OCI-LY3 (cell line): ENCODE results near the gene MBNL1.

Source experiments
- H2AFZ ChIP-seq: fragments of 200-600, 300-600 bp; shearing (Covaris generic); 2 replicates; pipeline ENCODE4 v1.6.0; 2014; ENCODE audit warnings: antibody characterized with exemption, low read depth, low read length
- H3K27ac ChIP-seq: fragments of 200-600, 300-600 bp; sonication (generic); 2 replicates; pipeline ENCODE4 v1.5.1; 2014; ENCODE audit warnings: mild to moderate bottlenecking, low read length, moderate library complexity, mixed read lengths
- H3K27me3 ChIP-seq: fragments of 200-600, 300-600 bp; sonication (generic); 2 replicates; pipeline ENCODE4 v1.6.1; 2014; ENCODE audit warnings: low read depth, low read length, mixed read lengths
- H3K36me3 ChIP-seq: fragments of 200-600, 300-600 bp; sonication (generic); replicated peaks from 2 replicates; pipeline ENCODE3; 2014; ENCODE audit warnings: low read depth, low read length, mixed read lengths
- H3K4me1 ChIP-seq: fragments of 300-600, 200-600 bp; sonication (generic); 2 replicates; pipeline ENCODE4 v1.6.1; 2014; ENCODE audit warnings: low read length, mixed read lengths
- H3K4me2 ChIP-seq: fragments of 200-600, 300-600 bp; sonication (generic); 2 replicates; pipeline ENCODE4 v1.6.1; 2014; ENCODE audit warnings: low read length, mixed read lengths
- H3K4me3 ChIP-seq: fragments of 300-600, 200-600 bp; sonication (generic); 2 replicates; pipeline ENCODE4 v1.5.1; 2014; ENCODE audit warnings: antibody characterized with exemption, mild to moderate bottlenecking, low read length, moderate library complexity
- H3K79me2 ChIP-seq: fragments of 300-600, 200-600 bp; shearing (Covaris generic); 2 replicates; pipeline ENCODE4 v1.6.1; 2014; ENCODE audit warnings: mild to moderate bottlenecking, low read length, mixed read lengths
- H3K9ac ChIP-seq: fragments of 300-600, 200-600 bp; shearing (Covaris generic); 2 replicates; pipeline ENCODE4 v1.6.0; 2014; ENCODE audit warnings: mild to moderate bottlenecking, low read length, moderate library complexity
- H3K9me3 ChIP-seq: fragments of 200-600, 300-600 bp; shearing (Covaris generic); 2 replicates; pipeline ENCODE4 v1.6.1; 2014; ENCODE audit warnings: low read length, mixed read lengths; ENCODE audit not compliant: insufficient read depth
- H4K20me1 ChIP-seq: fragments of 200-600, 300-600 bp; sonication (generic); 2 replicates; pipeline ENCODE4 v1.6.1; 2016; ENCODE audit warnings: low read length, mixed read lengths; ENCODE audit not compliant: insufficient read depth
- CTCF ChIP-seq: fragments of 200-600, 300-600 bp; sonication (generic); IDR thresholded peaks from 2 replicates; pipeline ENCODE4 v1.5.1; 2014; ENCODE audit warnings: antibody characterized with exemption, low read length, low read depth
- EZH2phosphoT487 ChIP-seq: fragments of 200-600 bp; shearing (Covaris generic); IDR thresholded peaks from 2 replicates; pipeline ENCODE4 v1.6.1; 2018; ENCODE audit warnings: antibody characterized with exemption, mixed run types, low read depth

Gene MBNL1

GRCh38 chr3:152230370-152230769 is 38.4 kb upstream of the MBNL1 start:
- no peak overlapping the region for H3K9ac ChIP-seq
- no peak overlapping the region for H3K27ac ChIP-seq
- no peak overlapping the region for H3K4me2 ChIP-seq
- no peaks in the 10 kb centered on the region for H4K20me1 ChIP-seq
- TF ChIP-seq EZH2phosphoT487 (no peak), CTCF (no peak)
- no peak overlapping the region for H3K4me3 ChIP-seq
- no peak overlapping the region for H2AFZ ChIP-seq
- H3K4me1 ChIP-seq: peaks cover 38% of the 10 kb centered on the region
- no peaks in the 10 kb centered on the region for H3K27me3 ChIP-seq
- no peaks in the 10 kb centered on the region for H3K9me3 ChIP-seq
- H3K36me3 ChIP-seq: no peaks in the 10 kb centered on the region
- H3K79me2 ChIP-seq: no peaks in the 10 kb centered on the region

GRCh38 chr3:152232001-152232400 is 36.7 kb upstream of the MBNL1 start:
- H3K79me2 ChIP-seq: no peaks in the 10 kb centered on the region
- no peak overlapping the region for H3K4me3 ChIP-seq
- H3K36me3 ChIP-seq: no peaks in the 10 kb centered on the region
- H3K27me3 ChIP-seq: no peaks in the 10 kb centered on the region
- H3K9me3 ChIP-seq: no peaks in the 10 kb centered on the region
- H3K27ac ChIP-seq: peak overlapping the region; percentile 79; the same call in 1 of the 2 replicates
- H3K4me1 ChIP-seq: peaks cover 51% of the 10 kb centered on the region
- H3K9ac ChIP-seq: no peak overlapping the region
- no peaks in the 10 kb centered on the region for H4K20me1 ChIP-seq
- H3K4me2 ChIP-seq: peak overlapping the region; percentile 70; the same call in 1 of the 2 replicates
- TF ChIP-seq EZH2phosphoT487: no peak
- TF ChIP-seq CTCF: no peak
- H2AFZ ChIP-seq: no peak overlapping the region

- H3K9ac ChIP-seq: peak overlapping the region; percentile 49
- TF ChIP-seq CTCF: no peak
- TF ChIP-seq EZH2phosphoT487: no peak
- peak overlapping the region; percentile 70 for H3K4me2 ChIP-seq
- H3K4me3 ChIP-seq: peak overlapping the region; percentile 50
- no peaks in the 10 kb centered on the region for H3K79me2 ChIP-seq
- H4K20me1 ChIP-seq: no peaks in the 10 kb centered on the region
- H3K4me1 ChIP-seq: peaks cover 53% of the 10 kb centered on the region
- H2AFZ ChIP-seq: peak overlapping the region; percentile 33; the same call in 1 of the 2 replicates
- H3K9me3 ChIP-seq: no peaks in the 10 kb centered on the region
- H3K27ac ChIP-seq: peak overlapping the region; percentile 79
- no peaks in the 10 kb centered on the region for H3K27me3 ChIP-seq
- H3K36me3 ChIP-seq: no peaks in the 10 kb centered on the region
Observed at GRCh38 chr3:152232679-152233078, 36.0 kb upstream of the MBNL1 start.

- Histone ChIP-seq H3K9me3 (no peaks in the 10 kb centered on the region), H3K79me2 (no peaks in the 10 kb centered on the region), H3K4me3 (no peak overlapping the region), H3K27me3 (no peaks in the 10 kb centered on the region), H3K4me1 (peaks cover 53% of the 10 kb centered on the region), H4K20me1 (no peaks in the 10 kb centered on the region), H3K4me2 (peak overlapping the region; percentile 8; the same call in 1 of the 2 replicates), H3K9ac (no peak overlapping the region), H3K36me3 (no peaks in the 10 kb centered on the region), H3K27ac (peak overlapping the region; percentile 2; the same call in 1 of the 2 replicates), H2AFZ (no peak overlapping the region)
- no peak for TF ChIP-seq CTCF
- no peak for TF ChIP-seq EZH2phosphoT487
Observed at GRCh38 chr3:152234657-152235375, 33.9 kb upstream of the MBNL1 start.
